ENCODE data around the gene UBAP1L. TPM values are rescaled to one million over a fixed set of nuclear protein-coding genes. Genes with fewer than 3 reads are reported as not detected.

Gene UBAP1L
- total RNA-seq, 1 donor from 2014 or later = 2.3 TPM

GRCh38 chr15:65088643-65089021 lies 26.4 kb downstream of the UBAP1L start:
- Mint-ChIP-seq H3K27me3 (ENCODE audit: low read depth) (peaks cover 17% of the 10 kb centered on the region), H3K9me3 (ENCODE audit: low read depth) (no peaks in the 10 kb centered on the region), H3K4me3 (ENCODE audit: unreplicated experiment) (no peak overlapping the region), H3K27ac (ENCODE audit: unreplicated experiment) (peak overlapping the region; percentile 22), H3K36me3 (ENCODE audit: low read depth) (no peaks in the 10 kb centered on the region), H3K4me1 (ENCODE audit: low read depth) (peaks cover 18% of the 10 kb centered on the region)
- TF ChIP-seq, protein P1, sequence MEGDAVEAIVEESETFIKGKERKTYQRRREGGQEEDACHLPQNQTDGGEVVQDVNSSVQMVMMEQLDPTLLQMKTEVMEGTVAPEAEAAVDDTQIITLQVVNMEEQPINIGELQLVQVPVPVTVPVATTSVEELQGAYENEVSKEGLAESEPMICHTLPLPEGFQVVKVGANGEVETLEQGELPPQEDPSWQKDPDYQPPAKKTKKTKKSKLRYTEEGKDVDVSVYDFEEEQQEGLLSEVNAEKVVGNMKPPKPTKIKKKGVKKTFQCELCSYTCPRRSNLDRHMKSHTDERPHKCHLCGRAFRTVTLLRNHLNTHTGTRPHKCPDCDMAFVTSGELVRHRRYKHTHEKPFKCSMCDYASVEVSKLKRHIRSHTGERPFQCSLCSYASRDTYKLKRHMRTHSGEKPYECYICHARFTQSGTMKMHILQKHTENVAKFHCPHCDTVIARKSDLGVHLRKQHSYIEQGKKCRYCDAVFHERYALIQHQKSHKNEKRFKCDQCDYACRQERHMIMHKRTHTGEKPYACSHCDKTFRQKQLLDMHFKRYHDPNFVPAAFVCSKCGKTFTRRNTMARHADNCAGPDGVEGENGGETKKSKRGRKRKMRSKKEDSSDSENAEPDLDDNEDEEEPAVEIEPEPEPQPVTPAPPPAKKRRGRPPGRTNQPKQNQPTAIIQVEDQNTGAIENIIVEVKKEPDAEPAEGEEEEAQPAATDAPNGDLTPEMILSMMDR (IDR thresholded peaks at IDR 0.05) = no peak
- no peak for DNase-seq (ENCODE audit: low spot score)

GRCh38 chr15:65087873-65088642 lies 26.9 kb downstream of the UBAP1L start:
- Mint-ChIP-seq H3K4me3 (ENCODE audit: unreplicated experiment) (no peak overlapping the region), H3K27me3 (ENCODE audit: low read depth) (peaks cover 17% of the 10 kb centered on the region), H3K4me1 (ENCODE audit: low read depth) (peaks cover 22% of the 10 kb centered on the region), H3K9me3 (ENCODE audit: low read depth) (no peaks in the 10 kb centered on the region), H3K27ac (ENCODE audit: unreplicated experiment) (peak overlapping the region; percentile 33), H3K36me3 (ENCODE audit: low read depth) (no peaks in the 10 kb centered on the region)
- TF ChIP-seq, protein P1 (IDR thresholded peaks at IDR 0.05) = no peak
- DNase-seq (ENCODE audit: low spot score) = no peak

GRCh38 chr15:65087411-65087810 lies 27.6 kb downstream of the UBAP1L start:
- H3K9me3 Mint-ChIP-seq (ENCODE audit: low read depth) = no peaks in the 10 kb centered on the region
- TF ChIP-seq, protein P1 (IDR thresholded peaks at IDR 0.05) = no peak
- no peak overlapping the region for H3K4me3 Mint-ChIP-seq (ENCODE audit: unreplicated experiment)
- H3K4me1 Mint-ChIP-seq (ENCODE audit: low read depth) = peaks cover 28% of the 10 kb centered on the region
- peaks cover 17% of the 10 kb centered on the region for H3K27me3 Mint-ChIP-seq (ENCODE audit: low read depth)
- DNase-seq (ENCODE audit: low spot score) = no peak
- H3K36me3 Mint-ChIP-seq (ENCODE audit: low read depth) = no peaks in the 10 kb centered on the region
- H3K27ac Mint-ChIP-seq (ENCODE audit: unreplicated experiment) = no peak overlapping the region

DNA sequence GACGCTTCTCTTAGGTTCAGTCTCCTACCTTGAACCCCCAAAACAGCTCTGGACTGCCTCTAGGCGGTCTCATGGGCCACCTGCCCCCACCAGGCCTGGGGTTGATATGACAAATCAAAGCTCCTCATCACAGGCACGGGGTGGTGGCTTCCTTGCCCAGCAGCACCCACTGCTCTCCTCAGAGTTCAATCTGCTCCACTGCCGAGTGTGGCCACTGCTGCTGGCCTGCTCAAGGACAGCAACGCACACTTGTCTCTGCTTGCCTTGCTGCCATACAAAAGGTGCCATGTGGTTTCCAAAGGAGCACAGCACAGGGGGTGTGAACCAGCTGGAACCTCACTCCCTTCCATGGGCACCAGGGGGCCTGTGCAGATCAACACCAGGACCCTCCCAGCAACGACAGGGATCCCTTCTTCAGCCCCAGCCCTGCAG lies 28.3 kb downstream of the UBAP1L start:
- Mint-ChIP-seq H3K9me3 (ENCODE audit: low read depth) (no peaks in the 10 kb centered on the region), H3K27me3 (ENCODE audit: low read depth) (peaks cover 17% of the 10 kb centered on the region), H3K4me3 (ENCODE audit: unreplicated experiment) (no peak overlapping the region), H3K36me3 (ENCODE audit: low read depth) (no peaks in the 10 kb centered on the region), H3K27ac (ENCODE audit: unreplicated experiment) (no peak overlapping the region), H3K4me1 (ENCODE audit: low read depth) (peaks cover 31% of the 10 kb centered on the region)
- TF ChIP-seq, protein P1 (IDR thresholded peaks at IDR 0.05) = peak; percentile 51
- DNase-seq (ENCODE audit: low spot score) = peak; percentile 49

DNA sequence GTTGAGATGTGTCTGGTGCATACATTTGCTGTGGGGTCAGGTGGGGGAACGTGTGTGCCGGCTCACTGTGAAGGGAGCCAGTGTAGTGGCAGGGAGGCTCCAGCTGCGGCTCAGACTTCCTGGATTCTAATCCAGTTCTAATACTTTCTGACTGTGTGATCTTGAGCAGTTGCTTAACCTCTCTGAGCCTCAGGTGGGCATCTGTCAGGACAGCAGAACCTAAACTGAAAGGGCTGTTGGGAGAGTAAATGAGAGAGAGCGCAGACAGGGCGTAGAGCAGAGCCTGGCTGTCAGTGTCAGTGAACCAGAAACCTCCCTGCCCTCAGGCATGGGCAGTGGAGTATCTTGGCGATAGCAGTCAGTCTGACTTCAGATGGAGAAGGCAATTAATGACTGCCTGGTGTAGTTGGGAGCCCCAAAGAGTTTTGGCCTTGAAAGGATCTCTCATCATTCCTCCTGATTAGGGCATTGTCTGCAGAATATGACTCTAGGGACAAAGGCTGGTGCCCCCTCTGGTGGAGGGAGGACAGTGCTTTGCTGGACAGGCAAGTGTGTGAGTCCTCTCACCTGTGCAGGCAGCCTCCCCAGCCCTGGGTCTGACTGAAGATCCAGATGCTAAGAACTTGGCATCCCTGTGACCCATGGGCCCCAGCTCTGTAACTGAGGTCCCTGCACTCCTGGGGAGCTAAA lies 28.9 kb downstream of the UBAP1L start:
- peaks cover 36% of the 10 kb centered on the region for H3K4me1 Mint-ChIP-seq (ENCODE audit: low read depth)

More for the DNA sequence above, 28.9 kb downstream of the UBAP1L start:
- Mint-ChIP-seq H3K27ac (ENCODE audit: unreplicated experiment) (no peak overlapping the region), H3K4me3 (ENCODE audit: unreplicated experiment) (no peak overlapping the region), H3K9me3 (ENCODE audit: low read depth) (no peaks in the 10 kb centered on the region), H3K27me3 (ENCODE audit: low read depth) (peaks cover 17% of the 10 kb centered on the region), H3K36me3 (ENCODE audit: low read depth) (no peaks in the 10 kb centered on the region)
- DNase-seq (ENCODE audit: low spot score) = peak; percentile 15
- TF ChIP-seq, protein P1 (IDR thresholded peaks at IDR 0.05) = peak; percentile 70

All from chondrocyte (in vitro differentiated cells).